ENCODE results near the gene IFIT1.
"Not testable (repeated sequence)": the region's sequence is repeated elsewhere in the genome, so short reads cannot be mapped to it uniquely, and the experiment has no call there.

Gene IFIT1

GRCh38 chr10:89440226-89441009 lies 48.0 kb downstream of the IFIT1 start:
- no peak for DNase-seq (ENCODE audit: low spot score)

GRCh38 chr10:89442289-89442688 lies 49.9 kb downstream of the IFIT1 start:
- DNase-seq (ENCODE audit: low spot score): no peak

- not testable (repeated sequence) for DNase-seq (ENCODE audit: low spot score)
Observed at GRCh38 chr10:89444819-89445218, 52.4 kb downstream of the IFIT1 start.

- no peak for DNase-seq (ENCODE audit: low spot score)
Observed at GRCh38 chr10:89450901-89451300, 58.5 kb downstream of the IFIT1 start.

GRCh38 chr10:89452193-89452592 lies 59.8 kb downstream of the IFIT1 start:
- no peak for DNase-seq (ENCODE audit: low spot score)

- DNase-seq (ENCODE audit: low spot score): no peak
Observed at GRCh38 chr10:89454561-89455347, 62.3 kb downstream of the IFIT1 start.

Data from CD4-positive, alpha-beta T cell treated with Interleukin-15 for 4 hours (primary cell).